SK-N-MC (cell line): ENCODE results near the gene AMBP.

ENCODE experiments used
- EZH2 ChIP-seq: fragments of 200-600 bp; sonication (generic); IDR thresholded peaks from one replicate; pipeline ENCODE4 v1.6.1; 2017; ENCODE audit warnings: antibody characterized with exemption
- FOXP2 ChIP-seq: optimal IDR thresholded peaks from 2 replicates; pipeline ENCODE3; 2011; ENCODE audit warnings: mild to moderate bottlenecking, moderate library complexity; ENCODE audit not compliant: insufficient read depth; ENCODE audit errors: extremely low read length, control extremely low read depth
- POLR2AphosphoS5 ChIP-seq: IDR thresholded peaks from 2 replicates; pipeline ENCODE4 v1.6.1; 2012; ENCODE audit warnings: mild to moderate bottlenecking, low read depth, low read length, borderline replicate concordance

DNA sequence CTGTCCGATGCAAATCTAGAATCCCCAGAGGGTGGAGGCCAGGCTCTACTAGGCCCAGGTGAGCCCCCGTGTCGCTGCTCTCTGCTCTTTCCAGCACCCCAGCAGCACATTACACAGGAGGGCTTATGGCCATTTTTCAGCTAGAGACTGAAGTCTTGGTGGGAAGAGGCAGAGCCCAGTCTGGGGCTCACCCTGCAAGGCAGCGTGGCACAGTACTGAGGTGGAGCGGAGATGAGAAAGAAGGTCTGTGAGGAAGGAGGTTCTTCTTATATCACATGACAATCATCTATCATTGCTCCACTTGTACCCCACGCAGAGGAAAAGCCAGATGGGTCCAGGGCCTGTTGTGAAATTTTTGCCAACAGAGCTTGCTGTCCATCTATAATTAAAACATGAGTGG lies 31.0 kb upstream of the AMBP start:
- TF ChIP-seq EZH2, result no peak
- TF ChIP-seq POLR2AphosphoS5, result no peak
- no peak for TF ChIP-seq FOXP2
